ENCODE measurements around the gene ZNF865. TPM values are rescaled to one million over a fixed set of nuclear protein-coding genes. Genes with fewer than 3 reads are reported as not detected.
A peak's percentile ranks its signal among the peaks of the same experiment; 100 is the strongest.

Gene ZNF865
- total RNA-seq, 1 donor from 2014 or later, result 2.9 TPM

DNA sequence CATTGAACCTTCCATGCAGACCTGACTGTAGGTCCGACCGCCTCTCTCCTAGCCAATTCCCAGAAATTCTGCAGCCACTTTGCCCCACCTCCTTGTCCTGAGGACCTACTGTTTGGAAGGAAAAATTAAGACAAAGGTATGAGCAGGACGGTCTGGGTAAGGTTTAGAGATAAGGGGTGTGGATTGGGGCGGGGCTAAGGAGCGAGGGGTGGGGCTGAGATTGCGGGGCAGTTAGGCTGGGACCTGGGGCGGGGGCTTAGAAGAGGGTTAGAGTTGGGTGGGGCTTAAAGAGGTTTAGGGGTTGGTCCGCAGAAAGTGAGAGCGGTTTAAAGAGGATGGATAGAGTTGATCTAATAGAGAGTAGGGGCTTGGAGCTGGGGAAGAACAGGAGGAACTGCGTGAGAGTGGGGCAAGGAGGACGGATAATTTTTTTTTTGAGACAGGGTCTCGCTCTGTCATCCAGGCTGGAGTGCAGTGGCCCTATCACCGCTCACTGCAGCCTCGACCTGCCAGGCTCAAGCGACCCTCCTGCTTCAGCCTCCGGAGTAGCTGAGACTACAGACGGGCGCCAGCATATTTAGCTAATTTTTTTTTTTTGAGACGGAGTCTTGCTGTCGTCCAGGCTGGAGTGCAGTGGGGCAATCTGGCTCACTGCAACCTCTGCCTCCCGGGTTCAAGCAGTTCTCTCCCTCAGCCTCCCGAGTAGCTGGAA, 1.7 kb upstream of the ZNF865 start:
- no peak for DNase-seq (ENCODE audit: low read depth)

DNA sequence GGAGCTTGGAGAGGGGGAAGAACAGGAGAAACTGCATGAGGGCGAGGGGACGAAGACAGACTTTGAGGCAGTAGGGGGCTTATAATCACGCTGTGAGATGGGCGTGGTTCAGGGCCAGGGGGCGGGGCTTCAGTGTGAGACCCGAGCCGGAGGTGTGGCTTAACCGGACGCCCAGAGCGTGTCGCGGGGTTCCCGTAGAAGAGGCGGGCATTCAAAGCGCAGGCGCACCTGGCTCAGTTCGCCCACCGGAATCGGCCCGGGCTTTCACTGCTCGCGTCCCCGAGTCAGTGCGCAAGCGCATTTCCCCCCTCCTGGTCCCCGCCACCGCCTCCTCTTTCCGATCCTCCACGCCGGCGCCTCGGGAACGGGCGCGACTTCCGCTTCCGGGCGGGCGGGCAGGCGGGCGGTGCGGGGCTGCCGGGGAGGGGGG, 225 bp upstream of the ZNF865 start:
- peak; percentile 98 for DNase-seq (ENCODE audit: low read depth)

DNA sequence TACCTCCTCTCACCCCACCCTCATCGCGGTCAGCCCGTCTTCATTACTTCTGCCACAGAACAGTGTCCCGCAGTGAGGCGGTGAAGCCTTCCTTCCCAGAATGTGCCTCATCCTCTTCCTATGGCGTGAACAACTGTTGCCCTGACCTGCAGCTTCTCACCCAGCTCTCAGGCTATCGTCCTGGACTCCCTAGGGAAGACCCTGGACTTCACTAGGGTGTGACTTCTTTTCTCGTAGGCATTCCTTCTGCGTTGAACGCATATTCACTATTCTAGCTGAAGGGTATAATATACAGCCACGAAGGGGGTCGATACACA, 982 bp downstream of the ZNF865 start:
- DNase-seq (ENCODE audit: low read depth), result no peak

DNA sequence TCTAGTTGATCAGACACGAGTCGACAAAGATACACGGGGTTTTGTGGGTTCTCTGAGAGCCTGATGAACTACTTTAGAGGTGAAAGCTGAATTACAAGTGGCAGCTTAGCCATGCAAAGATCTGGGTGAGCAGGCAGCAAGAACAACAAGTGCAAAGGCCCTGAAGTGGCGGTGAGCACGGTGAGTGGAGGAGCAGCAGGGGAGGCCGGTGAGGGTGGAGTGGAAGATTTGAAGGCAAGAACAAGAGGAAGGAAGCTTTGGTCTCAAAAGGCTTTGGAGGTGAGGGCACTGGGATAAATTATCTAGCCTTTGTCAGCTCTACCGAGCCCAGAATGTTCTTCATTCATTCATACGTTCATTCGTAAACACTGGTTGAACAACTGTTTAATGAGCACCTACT, 1.4 kb downstream of the ZNF865 start:
- DNase-seq (ENCODE audit: low read depth), result no peak

DNA sequence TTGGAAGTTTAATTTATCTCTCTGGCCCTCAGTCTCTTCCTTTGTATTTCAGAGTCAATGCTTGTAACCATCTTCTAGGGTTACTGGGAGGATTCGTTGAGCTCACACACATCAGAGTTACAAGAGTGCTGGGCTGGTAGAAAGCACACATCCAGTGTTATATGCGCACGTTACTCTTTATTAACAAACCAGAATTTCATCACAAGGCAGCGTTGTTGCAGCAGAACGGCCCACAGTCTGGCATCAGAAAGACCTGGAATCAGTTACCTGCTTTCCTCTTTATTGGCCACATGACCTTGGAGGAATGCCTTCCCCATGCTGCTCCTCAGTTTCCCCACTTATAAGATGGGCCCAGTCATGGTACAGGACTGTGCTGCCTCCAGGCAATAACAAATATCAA, 3.9 kb downstream of the ZNF865 start:
- DNase-seq (ENCODE audit: low read depth), result no peak

DNA sequence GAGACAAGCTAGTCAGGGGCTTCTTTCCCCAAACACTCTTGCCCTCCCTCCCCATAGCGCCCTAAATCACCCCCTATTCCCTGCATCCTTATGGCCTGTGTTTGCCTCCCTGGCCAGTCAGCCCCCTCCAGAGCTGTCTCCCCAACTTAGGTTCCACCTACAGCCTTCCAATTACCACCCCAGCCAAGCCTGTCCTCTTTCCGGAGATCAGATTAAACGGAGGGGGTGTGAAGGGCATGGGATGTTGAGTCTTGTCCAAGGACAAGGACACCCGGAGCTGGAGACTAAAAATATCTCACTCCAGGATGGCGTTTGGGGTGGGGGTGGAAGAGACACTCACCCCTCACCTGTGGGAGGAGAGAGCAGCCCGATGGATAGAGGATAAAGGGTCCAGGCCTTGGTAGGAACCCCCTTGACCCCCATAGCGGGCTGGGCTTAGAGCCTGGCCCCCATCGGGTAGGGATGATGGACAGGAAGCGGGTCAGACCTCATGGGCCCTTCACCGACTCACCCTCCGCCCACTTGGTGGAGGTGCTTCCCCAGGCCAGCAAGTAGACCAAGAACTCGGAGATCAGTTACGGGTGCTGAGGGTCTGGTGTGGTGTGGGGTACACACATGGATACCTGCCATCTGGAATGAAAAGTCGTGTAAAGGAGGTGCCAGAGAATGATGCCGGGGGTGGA, 6.0 kb downstream of the ZNF865 start:
- DNase-seq (ENCODE audit: low read depth), result no peak

DNA sequence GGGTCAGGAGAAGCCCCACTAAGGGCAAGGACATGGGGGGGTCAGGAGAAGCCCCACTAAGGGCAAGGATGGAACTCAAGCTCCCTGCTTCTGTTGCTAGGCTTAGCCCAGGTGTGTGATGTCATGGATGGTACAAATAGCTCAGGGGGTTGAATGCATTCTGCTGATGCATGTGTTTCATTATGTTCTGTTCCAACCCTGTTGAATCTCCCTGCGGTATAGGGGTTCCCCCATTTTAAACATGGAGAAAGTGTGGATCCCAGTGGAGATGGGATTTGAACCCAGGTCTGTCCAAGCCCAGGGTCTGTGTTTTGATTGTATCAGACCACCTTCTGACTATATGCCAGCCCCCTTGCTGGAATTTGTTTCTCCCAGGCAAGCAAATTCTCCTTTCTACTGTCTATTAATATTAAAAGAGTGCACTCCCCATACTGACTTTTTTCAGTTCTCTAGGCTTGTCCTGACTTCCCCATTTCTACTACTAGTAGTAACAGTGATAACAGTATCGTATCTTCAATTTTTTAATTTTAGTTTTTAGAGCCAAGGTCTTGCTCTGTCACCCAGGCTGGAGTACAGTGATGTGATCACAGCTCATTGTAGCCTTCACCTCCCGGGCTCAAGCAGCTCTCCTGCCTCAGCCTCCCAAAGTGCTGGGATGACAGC, 6.7 kb downstream of the ZNF865 start:
- DNase-seq (ENCODE audit: low read depth), result no peak

DNA sequence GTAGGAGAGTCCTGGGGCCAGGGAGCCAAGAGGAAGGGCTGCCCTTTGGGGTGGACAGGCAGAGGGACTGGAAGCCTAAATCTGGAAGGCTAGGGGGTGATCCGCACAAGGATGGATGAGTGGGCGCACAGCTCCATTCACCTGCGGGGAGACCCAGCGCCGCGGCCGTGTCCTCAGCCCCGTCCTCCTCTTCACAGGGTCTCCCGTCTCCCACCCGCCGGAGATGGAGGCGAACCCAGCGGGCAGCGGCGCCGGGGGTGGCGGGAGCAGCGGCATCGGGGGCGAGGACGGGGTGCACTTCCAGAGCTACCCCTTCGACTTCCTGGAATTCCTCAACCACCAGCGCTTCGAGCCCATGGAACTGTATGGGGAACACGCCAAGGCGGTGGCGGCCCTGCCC, 7.9 kb downstream of the ZNF865 start:
- DNase-seq (ENCODE audit: low read depth), result no peak

DNA sequence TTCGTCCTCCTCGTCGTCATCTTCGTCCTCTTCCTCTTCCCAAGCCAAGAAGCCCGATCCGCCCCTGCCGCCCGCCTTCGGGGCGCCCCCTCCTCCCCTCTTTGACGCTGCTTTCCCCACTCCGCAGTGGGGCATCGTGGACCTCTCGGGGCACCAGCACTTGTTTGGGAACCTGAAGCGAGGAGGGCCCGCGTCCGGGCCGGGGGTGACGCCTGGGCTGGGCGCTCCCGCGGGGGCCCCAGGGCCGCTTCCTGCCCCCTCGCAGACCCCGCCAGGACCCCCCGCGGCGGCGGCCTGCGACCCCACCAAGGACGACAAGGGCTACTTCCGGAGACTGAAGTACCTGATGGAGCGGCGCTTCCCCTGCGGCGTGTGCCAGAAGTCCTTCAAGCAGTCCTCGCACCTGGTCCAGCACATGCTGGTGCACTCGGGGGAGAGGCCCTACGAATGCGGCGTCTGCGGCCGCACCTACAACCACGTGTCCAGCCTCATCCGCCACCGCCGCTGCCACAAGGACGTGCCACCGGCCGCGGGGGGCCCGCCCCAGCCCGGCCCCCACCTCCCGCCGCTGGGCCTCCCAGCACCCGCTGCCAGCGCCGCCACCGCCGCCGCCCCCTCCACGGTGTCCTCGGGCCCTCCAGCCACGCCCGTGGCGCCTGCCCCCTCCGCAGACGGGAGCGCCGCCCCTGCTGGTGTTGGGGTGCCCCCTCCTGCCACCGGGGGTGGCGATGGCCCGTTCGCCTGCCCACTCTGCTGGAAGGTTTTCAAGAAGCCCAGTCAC, 8.7 kb downstream of the ZNF865 start:
- no peak for DNase-seq (ENCODE audit: low read depth)

DNA sequence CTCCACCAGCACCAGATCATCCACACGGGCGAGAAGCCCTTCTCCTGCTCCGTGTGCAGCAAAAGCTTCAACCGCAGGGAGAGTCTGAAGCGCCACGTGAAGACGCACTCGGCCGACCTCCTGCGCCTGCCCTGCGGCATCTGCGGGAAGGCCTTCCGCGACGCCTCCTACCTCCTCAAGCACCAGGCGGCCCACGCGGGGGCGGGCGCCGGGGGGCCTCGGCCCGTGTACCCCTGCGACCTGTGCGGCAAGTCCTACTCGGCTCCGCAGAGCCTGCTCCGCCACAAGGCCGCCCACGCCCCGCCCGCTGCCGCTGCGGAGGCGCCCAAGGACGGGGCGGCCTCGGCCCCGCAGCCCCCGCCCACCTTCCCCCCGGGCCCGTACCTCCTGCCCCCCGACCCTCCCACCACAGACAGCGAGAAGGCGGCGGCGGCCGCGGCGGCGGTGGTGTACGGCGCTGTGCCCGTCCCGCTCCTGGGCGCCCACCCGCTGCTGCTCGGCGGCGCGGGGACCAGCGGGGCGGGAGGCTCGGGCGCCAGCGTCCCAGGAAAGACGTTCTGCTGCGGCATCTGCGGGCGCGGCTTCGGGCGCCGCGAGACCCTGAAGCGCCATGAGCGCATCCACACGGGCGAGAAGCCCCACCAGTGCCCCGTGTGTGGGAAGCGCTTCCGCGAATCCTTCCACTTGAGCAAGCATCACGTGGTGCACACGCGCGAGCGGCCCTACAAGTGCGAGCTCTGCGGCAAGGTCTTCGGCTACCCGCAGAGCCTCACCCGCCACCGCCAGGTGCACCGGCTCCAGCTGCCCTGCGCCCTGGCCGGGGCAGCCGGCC, 9.5 kb downstream of the ZNF865 start:
- DNase-seq (ENCODE audit: low read depth), result no peak

DNA sequence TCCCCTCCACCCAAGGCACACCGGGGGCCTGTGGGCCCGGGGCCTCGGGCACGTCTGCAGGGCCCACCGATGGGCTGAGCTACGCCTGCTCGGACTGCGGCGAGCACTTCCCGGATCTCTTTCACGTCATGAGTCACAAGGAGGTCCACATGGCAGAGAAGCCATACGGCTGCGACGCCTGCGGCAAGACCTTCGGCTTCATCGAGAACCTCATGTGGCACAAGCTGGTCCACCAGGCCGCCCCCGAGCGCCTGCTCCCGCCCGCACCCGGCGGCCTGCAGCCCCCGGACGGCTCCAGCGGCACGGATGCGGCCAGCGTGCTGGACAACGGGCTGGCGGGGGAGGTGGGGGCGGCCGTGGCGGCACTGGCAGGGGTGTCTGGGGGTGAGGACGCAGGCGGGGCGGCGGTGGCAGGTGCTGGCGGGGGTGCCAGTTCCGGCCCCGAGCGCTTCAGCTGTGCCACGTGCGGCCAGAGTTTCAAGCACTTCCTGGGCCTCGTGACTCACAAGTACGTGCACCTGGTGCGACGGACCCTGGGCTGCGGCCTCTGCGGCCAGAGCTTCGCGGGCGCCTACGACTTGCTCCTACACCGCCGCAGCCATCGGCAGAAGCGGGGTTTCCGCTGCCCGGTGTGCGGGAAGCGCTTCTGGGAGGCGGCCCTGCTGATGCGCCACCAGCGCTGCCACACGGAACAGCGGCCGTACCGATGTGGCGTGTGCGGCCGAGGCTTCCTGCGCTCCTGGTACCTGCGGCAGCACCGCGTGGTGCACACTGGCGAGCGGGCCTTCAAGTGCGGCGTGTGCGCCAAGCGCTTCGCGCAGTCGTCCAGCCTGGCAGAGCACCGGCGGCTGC, 10.3 kb downstream of the ZNF865 start:
- DNase-seq (ENCODE audit: low read depth), result no peak

DNA sequence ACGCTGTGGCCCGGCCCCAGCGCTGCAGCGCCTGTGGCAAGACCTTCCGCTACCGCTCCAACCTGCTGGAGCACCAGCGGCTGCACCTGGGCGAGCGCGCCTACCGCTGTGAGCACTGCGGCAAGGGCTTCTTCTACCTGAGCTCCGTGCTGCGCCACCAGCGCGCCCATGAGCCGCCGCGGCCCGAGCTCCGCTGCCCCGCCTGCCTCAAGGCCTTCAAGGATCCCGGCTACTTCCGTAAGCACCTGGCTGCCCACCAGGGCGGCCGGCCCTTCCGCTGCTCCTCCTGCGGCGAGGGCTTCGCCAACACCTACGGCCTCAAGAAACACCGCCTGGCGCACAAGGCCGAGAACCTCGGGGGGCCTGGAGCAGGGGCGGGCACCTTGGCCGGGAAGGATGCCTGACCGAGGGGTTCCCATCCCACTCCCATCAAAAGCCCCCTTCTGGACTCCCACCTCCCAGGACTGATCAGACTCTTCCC, 11.0 kb downstream of the ZNF865 start:
- no peak for DNase-seq (ENCODE audit: low read depth)

DNA sequence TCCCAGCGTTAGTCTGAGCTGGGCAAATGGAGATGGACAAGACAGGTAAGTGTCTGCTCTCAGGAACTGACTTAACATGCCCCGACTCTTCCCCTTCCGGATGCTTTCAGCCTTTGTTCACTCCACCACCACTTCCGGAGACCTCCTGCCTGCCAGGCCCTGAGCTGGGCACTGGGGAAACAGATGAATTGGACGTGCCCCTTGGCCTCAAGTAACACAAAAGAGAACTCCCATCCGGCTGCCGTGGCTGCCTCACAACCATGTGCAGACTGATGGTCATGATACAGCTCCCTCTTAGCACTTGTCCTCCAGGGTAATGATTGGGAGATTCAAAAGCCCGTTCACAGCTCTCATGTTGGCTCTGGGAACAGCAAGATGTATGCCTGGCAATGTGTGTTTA, 12.0 kb downstream of the ZNF865 start:
- no peak for DNase-seq (ENCODE audit: low read depth)

DNA sequence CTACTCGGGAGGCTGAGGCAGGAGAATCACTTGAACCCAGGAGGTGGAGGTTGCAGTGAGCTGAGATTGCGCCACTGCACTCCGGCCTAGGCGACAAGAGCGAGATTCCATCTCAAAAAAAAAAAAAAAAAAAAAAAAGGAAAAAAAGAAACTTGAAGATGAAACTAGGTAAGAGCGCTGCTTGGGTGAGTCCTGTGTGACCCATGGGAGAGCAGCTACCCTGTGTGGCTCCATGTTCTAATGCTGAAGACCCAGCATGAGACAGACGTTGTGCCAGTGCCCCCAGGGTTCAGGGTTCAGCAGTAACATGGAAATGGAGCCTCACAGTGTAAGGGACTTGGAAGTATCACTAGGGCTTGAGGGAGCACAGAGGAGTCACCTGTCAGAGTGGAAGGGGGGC, 13.0 kb downstream of the ZNF865 start:
- no peak for DNase-seq (ENCODE audit: low read depth)

DNA sequence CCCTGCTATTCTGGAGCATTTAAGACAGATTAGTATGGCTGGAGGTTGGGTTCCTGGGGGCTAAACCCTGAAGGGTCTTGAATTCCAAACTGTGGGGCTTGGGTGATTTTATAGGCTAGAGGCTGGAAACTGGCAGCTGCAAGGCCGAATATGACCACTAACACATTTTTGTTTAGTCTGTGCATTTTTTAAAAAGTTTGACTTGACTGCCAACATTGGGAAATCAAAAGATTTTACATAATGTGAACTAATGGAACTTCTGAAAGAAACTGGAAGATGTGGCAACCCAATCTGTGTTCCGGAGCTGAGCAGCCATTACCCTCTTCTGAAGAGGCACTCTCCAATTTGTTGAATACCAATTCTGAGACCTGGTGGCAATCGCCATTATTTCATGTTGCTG, 13.8 kb downstream of the ZNF865 start:
- DNase-seq (ENCODE audit: low read depth), result no peak

DNA sequence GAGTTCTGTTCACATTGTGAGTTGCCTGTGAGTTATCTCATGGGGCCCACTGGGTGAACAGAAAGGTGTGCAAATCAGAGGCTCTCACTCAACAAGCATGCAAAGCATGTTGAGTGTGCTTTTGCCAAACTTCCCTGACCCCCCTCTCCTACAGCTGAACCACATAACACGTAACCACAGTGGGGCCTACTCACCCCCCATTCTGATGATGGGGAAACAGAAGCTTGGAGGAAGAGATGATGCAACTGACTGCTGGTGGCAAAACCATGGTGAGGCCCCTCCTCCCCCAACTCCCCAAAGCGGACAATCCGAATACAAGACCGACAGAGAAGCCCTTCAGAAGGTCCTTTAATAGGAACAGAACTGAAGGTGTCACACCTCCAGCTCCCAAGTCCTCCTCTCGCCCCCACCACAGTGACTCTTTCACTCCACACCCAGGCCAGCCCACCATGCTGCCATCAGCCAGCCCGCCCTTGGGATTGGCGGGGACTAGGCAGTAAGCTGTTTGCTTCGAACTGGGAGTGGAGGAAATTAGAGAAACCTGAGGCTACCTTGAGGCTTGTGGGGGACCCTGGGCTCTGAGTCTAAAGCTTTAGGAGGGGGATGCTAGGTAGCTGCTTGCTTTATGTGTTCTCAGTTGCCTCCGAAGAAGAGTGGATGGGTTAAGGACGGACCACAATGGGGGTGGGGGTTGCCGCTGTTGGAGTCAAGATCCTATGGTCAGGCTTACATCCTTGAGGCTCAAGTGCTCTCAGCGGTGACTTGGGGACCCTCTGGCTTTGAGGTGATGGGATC, 15.2 kb downstream of the ZNF865 start:
- DNase-seq (ENCODE audit: low read depth), result no peak

DNA sequence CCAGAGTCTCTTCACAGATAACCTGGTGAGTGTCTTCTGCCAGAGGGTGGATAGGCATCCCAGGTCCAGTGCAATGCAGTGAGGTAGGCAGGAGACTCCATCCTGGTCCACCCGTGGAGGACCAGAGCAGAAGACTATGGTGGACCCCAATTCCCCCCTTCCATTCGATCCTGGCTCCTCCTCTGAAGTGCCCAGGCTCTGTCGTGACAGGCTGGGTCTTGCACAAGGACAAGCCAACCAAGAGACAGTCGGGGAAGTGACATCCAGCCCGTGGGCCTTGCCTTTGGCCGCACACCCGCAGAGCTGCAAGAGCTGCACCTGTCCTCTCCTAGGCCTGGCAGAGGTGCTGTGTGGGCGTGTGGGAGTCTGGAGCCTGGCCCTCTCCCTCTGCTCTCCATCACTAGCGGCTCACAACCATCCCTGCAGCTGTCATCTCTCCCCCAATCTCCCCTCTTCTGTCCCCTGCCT, 15.8 kb downstream of the ZNF865 start:
- no peak for DNase-seq (ENCODE audit: low read depth)

DNA sequence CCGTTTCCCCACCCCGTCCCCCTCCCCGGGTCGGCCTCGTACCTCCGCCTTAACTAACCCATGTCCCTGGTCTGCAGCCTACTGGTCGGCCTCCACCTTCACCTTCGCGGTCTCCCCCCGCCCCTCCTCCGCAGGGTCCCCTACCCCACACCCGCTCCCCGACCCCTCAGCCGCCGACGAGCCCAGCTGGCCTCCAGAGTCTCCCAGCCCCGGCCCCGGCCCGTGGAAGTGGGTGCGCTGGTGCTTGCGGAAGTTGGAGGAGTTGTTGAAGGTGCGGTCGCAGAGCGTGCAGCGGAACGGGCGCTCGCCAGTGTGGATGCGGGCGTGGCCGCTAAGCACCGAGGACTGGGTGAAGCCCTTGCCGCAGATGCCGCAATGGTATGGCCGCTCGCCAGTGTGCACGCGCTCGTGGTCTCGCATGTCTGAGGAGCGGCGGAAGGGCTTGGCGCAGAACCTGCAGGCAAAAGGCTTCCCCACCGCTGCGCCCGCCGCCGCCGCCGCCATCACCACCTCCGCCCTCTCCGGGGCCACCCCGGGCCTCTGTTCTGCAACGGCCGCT, 16.3 kb downstream of the ZNF865 start:
- no peak for DNase-seq (ENCODE audit: low read depth)
